HepG2 (cell line): ENCODE data around the gene ZC2HC1B. TPM values are rescaled to one million over a fixed set of nuclear protein-coding genes. Genes with fewer than 3 reads are reported as not detected.

ENCODE experiments used
- CREM ChIP-seq, 2 experiments: sonication (generic) in 1 of 2; formaldehyde crosslinking in 1 of 2; IDR thresholded peaks; 2 replicates each; pipeline versions ENCODE4 v1.4.0 to v1.6.1; 2016 to 2020; ENCODE audit warnings: antibody characterized with exemption in 1 of 2, mild to moderate bottlenecking in 1 of 2, missing genetic modification reagents in 1 of 2
- DNMT1 ChIP-seq: sonication (generic); formaldehyde crosslinking; IDR thresholded peaks from 2 replicates; pipeline ENCODE4 v1.5.1; 2020; ENCODE audit warnings: mild to moderate bottlenecking, missing genetic modification reagents
- HNRNPH1 ChIP-seq: fragments of 200-400 bp; formaldehyde crosslinking; optimal IDR thresholded peaks from 2 replicates; pipeline ENCODE3; 2017; ENCODE audit warnings: mild to moderate bottlenecking, low read depth, low read length
- HNRNPLL ChIP-seq: fragments of 200-400 bp; formaldehyde crosslinking; IDR thresholded peaks from 2 replicates; pipeline ENCODE4 v1.6.1; 2017; ENCODE audit warnings: mild to moderate bottlenecking, low read depth, low read length; ENCODE audit not compliant: poor library complexity, severe bottlenecking
- ISL2 ChIP-seq: sonication (generic); formaldehyde crosslinking; IDR thresholded peaks from 2 replicates; pipeline ENCODE4 v1.5.0; 2020; ENCODE audit warnings: missing genetic modification reagents
- KDM4B ChIP-seq: sonication (generic); formaldehyde crosslinking; IDR thresholded peaks from 2 replicates; pipeline ENCODE4 v1.4.0; 2020; ENCODE audit warnings: missing genetic modification reagents
- MXD4 ChIP-seq: IDR thresholded peaks from 2 replicates; pipeline ENCODE4 v1.6.1; 2016; ENCODE audit warnings: mild to moderate bottlenecking, missing biosample characterization, missing genetic modification reagents
- SMYD3 ChIP-seq: sonication (generic); formaldehyde crosslinking; IDR thresholded peaks from 2 replicates; pipeline ENCODE4 v1.8.1; 2023; ENCODE audit warnings: mild to moderate bottlenecking, missing genetic modification reagents
- TP53 ChIP-seq: sonication (generic); formaldehyde crosslinking; conservative IDR thresholded peaks from 2 replicates; pipeline ENCODE4 v1.4.0; 2020; ENCODE audit warnings: missing genetic modification reagents
- ZKSCAN1 ChIP-seq: fragments of 150-350 bp; IDR thresholded peaks from 2 replicates; pipeline ENCODE4 v1.6.1; 2014; ENCODE audit warnings: low read length
- ZNF713 ChIP-seq: sonication (generic); formaldehyde crosslinking; IDR thresholded peaks from 2 replicates; pipeline ENCODE4 v1.4.0; 2020; ENCODE audit warnings: mild to moderate bottlenecking, missing genetic modification reagents
- polyA plus RNA-seq, 8 experiments: library from polyadenylated mRNA; depleted of rRNA in 3 of 8; stranded (reverse) in 7 of 8; unstranded in 1 of 8; fragments of >200 nt; fragmentation: Illumina TruSeq in 4 of 8; extraction: Trizol in 4 of 8; gene quantifications; 2 replicates each; pipeline versions ENCODE4 v1.2.1 to v1.2.3, GENCODE V29; 2011 to 2016; ENCODE audit warnings: low read depth in 4 of 8, missing spikeins in 1 of 8, mixed read lengths in 1 of 8; ENCODE audit not compliant: insufficient read depth in 1 of 8
- total RNA-seq, 5 experiments: library from RNA; depleted of rRNA; stranded (reverse); fragments of >200 nt; fragmentation: Illumina TruSeq; extraction: Trizol; gene quantifications; 2 replicates each; pipeline ENCODE4 v1.2.3, GENCODE V29; 2016; ENCODE audit warnings: low read depth in 1 of 5
- TF ChIP-seq, protein P1 (sequence below): IDR thresholded peaks from 2 replicates; pipeline ENCODE4 v1.6.1; 2016; ENCODE audit warnings: missing biosample characterization, missing genetic modification reagents, low read depth
- TF ChIP-seq, protein P2 (sequence below): IDR thresholded peaks from 2 replicates; pipeline ENCODE4 v1.6.1; 2016; ENCODE audit warnings: low read depth, borderline replicate concordance
- TF ChIP-seq, protein P3 (sequence below): sonication (generic); formaldehyde crosslinking; IDR thresholded peaks from 2 replicates; pipeline ENCODE4 v1.5.1; 2020; ENCODE audit warnings: mild to moderate bottlenecking, missing genetic modification reagents, borderline replicate concordance
- TF ChIP-seq, protein P4 (sequence below): sonication (generic); formaldehyde crosslinking; IDR thresholded peaks from 2 replicates; pipeline ENCODE4 v1.8.0; 2022; ENCODE audit warnings: mild to moderate bottlenecking, missing genetic modification reagents
- TF ChIP-seq, protein P5 (sequence below): sonication (generic); formaldehyde crosslinking; IDR thresholded peaks from 2 replicates; pipeline ENCODE4 v1.9.0; 2021; ENCODE audit warnings: missing genetic modification reagents, mild to moderate bottlenecking, borderline replicate concordance
- TF ChIP-seq, protein P6 (sequence below): sonication (generic); formaldehyde crosslinking; IDR thresholded peaks from 2 replicates; pipeline ENCODE4 v1.9.0; 2022; ENCODE audit warnings: low read depth, missing genetic modification reagents

The ZC2HC1B gene
- total and polyA plus RNA-seq, 2 of the 13 experiments (the other 11 are each of a cell fraction or from before 2014, with no cell fraction given) = not detected

DNA sequence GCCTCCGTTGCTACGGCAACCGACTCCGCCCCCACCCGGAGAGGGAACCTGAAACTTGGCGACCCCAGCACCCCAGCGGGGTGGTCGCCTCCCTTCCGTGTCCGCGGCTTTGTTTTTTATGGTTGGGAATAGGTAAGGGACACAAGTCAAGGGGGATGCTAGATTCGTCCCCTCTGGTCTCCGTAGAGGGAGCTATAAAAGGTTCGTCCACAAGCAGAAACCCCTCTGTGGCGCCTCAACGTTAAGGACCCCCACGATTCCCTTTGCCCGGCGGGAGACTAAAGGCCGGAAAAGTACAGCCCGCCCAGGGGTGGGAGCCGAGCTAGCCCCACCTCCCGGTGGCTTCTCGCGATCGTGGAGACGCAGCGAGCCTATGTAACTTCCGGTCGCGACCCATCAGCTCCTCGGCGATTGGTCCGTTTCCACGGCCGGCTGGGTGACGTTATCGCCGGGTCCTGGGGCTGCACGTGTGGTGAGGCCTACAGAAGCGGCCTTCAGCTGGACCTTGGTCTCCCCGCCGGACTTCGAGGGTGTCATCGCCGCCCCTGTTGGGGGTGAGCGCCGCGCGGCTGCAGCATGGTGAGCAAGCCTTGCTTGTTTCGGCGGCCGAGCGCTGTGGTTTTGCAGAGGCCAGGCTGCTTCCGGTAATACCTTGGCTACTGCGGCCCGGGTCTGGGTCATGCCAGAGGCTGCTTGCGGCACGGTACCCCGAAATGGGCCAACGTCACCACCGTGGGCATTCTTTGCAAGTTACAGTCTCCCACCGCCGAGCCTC lies 21.2 kb upstream of the ZC2HC1B start, which contains the start of gene LTV1 (continued):
- TF ChIP-seq ISL2 (CRISPR knock-in tag) = peak; percentile 77
- TF ChIP-seq, protein P1, sequence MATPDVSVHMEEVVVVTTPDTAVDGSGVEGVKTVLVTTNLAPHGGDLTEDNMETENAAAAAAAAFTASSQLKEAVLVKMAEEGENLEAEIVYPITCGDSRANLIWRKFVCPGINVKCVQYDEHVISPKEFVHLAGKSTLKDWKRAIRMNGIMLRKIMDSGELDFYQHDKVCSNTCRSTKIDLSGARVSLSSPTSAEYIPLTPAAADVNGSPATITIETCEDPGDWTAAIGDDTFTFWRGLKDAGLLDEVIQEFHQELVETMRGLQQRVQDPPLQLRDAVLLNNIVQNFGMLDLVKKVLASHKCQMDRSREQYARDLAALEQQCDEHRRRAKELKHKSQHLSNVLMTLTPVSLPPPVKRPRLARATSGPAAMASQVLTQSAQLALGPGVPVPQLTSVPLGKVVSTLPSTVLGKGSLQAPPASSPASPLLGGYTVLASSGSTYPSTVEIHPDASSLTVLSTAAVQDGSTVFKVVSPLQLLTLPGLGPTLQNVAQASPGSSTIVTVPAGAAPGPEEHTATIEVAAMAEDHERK (CRISPR knock-in tag) = peak; percentile 56; the same call in 1 of the 2 replicates
- TF ChIP-seq HNRNPH1 = peak; percentile 53
- TF ChIP-seq TP53 = peak; percentile 95
- TF ChIP-seq HNRNPLL = peak; percentile 78
- TF ChIP-seq, protein P2, sequence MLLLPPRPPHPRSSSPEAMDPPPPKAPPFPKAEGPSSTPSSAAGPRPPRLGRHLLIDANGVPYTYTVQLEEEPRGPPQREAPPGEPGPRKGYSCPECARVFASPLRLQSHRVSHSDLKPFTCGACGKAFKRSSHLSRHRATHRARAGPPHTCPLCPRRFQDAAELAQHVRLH (CRISPR knock-in tag) = peak; percentile 98; the same call in 1 of the 2 replicates
- peak; percentile 80; the same call in 1 of the 2 replicates for TF ChIP-seq ZNF713 (CRISPR knock-in tag)
- TF ChIP-seq DNMT1 (CRISPR knock-in tag) = 0 out of 2 replicates have a peak, but pooled peaks have one; percentile 44
- TF ChIP-seq, protein P3, sequence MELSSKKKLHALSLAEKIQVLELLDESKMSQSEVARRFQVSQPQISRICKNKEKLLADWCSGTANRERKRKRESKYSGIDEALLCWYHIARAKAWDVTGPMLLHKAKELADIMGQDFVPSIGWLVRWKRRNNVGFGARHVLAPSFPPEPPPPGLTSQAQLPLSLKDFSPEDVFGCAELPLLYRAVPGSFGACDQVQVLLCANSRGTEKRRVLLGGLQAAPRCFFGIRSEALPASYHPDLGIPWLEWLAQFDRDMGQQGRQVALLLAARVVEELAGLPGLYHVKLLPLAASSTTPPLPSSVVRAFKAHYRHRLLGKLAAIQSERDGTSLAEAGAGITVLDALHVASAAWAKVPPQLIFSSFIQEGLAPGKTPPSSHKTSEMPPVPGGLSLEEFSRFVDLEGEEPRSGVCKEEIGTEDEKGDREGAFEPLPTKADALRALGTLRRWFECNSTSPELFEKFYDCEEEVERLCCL (CRISPR knock-in tag) = peak; percentile 97
- TF ChIP-seq, protein P4, sequence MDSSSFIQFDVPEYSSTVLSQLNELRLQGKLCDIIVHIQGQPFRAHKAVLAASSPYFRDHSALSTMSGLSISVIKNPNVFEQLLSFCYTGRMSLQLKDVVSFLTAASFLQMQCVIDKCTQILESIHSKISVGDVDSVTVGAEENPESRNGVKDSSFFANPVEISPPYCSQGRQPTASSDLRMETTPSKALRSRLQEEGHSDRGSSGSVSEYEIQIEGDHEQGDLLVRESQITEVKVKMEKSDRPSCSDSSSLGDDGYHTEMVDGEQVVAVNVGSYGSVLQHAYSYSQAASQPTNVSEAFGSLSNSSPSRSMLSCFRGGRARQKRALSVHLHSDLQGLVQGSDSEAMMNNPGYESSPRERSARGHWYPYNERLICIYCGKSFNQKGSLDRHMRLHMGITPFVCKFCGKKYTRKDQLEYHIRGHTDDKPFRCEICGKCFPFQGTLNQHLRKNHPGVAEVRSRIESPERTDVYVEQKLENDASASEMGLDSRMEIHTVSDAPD (CRISPR knock-in tag) = peak; percentile 88
- TF ChIP-seq CREM (IDR thresholded peaks at IDR 0.05) = peak; percentile 96
- TF ChIP-seq CREM (CRISPR knock-in tag; IDR thresholded peaks at IDR 0.05) = peak; percentile 52; the same call in 1 of the 2 replicates
- no peak for TF ChIP-seq ZKSCAN1
- TF ChIP-seq MXD4 (CRISPR knock-in tag) = peak; percentile 100
- peak; percentile 75; the same call in 1 of the 2 replicates for TF ChIP-seq KDM4B (CRISPR knock-in tag)
- TF ChIP-seq SMYD3 (CRISPR knock-in tag) = no peak
- TF ChIP-seq, protein P5, sequence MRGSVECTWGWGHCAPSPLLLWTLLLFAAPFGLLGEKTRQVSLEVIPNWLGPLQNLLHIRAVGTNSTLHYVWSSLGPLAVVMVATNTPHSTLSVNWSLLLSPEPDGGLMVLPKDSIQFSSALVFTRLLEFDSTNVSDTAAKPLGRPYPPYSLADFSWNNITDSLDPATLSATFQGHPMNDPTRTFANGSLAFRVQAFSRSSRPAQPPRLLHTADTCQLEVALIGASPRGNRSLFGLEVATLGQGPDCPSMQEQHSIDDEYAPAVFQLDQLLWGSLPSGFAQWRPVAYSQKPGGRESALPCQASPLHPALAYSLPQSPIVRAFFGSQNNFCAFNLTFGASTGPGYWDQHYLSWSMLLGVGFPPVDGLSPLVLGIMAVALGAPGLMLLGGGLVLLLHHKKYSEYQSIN (CRISPR knock-in tag) = no peak
- TF ChIP-seq, protein P6, sequence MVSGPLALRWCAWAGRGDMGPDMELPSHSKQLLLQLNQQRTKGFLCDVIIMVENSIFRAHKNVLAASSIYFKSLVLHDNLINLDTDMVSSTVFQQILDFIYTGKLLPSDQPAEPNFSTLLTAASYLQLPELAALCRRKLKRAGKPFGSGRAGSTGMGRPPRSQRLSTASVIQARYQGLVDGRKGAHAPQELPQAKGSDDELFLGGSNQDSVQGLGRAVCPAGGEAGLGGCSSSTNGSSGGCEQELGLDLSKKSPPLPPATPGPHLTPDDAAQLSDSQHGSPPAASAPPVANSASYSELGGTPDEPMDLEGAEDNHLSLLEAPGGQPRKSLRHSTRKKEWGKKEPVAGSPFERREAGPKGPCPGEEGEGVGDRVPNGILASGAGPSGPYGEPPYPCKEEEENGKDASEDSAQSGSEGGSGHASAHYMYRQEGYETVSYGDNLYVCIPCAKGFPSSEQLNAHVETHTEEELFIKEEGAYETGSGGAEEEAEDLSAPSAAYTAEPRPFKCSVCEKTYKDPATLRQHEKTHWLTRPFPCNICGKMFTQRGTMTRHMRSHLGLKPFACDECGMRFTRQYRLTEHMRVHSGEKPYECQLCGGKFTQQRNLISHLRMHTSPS (CRISPR knock-in tag) = peak; percentile 91
